Lower leg skin (tissue), 3 donors: Measurements from ENCODE around the gene GSE1.

Experiments used
- CTCF ChIP-seq, 3 donors: fragments of 450-650 bp; IDR thresholded peaks; one replicate each; pipeline ENCODE4 v1.5.1; 2016; ENCODE audit warnings: antibody characterized with exemption in 3 of 3, mild to moderate bottlenecking in 3 of 3, moderate library complexity in 2 of 3
- POLR2A ChIP-seq, 2 donors: fragments of 450-650 bp; IDR thresholded peaks; one replicate each; pipeline ENCODE4 v1.6.1; 2016 to 2017; ENCODE audit warnings: antibody characterized with exemption in 2 of 2, mild to moderate bottlenecking in 1 of 2, moderate library complexity in 1 of 2

DNA sequence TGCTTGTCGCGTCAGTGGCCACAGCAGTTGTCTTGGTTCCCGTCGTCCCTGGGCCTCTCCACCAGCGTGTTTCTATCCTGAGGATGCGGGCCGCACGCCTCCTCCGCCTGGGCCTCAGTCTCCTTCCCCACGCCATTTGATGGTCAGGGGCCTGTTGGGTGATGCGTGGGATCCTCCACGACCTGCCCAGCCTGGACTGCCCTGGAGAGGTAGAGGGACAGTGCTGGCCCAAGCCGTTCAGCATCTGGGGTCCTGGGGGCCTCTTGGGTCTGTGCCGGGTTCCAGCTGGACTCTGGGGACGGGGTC is 20.3 kb downstream of the GSE1 start:
- no peak for TF ChIP-seq CTCF (IDR thresholded peaks at IDR 0.05)
- no peak for TF ChIP-seq POLR2A (IDR thresholded peaks at IDR 0.05)
